NT2/D1 (cell line): ENCODE data around the gene OOSP3.

Source experiments
- SUZ12 ChIP-seq: IDR thresholded peaks from 2 replicates; pipeline ENCODE4 v1.6.1; 2011; ENCODE audit not compliant: insufficient read length, insufficient read depth; ENCODE audit errors: extremely low read depth
- YY1 ChIP-seq: IDR thresholded peaks from 2 replicates; pipeline ENCODE4 v1.6.1; 2011; ENCODE audit not compliant: insufficient read length, insufficient read depth
- ZNF274 ChIP-seq: IDR thresholded peaks from 2 replicates; pipeline ENCODE4 v1.6.1; 2011; ENCODE audit warnings: mild to moderate bottlenecking, low read depth, low read length

DNA sequence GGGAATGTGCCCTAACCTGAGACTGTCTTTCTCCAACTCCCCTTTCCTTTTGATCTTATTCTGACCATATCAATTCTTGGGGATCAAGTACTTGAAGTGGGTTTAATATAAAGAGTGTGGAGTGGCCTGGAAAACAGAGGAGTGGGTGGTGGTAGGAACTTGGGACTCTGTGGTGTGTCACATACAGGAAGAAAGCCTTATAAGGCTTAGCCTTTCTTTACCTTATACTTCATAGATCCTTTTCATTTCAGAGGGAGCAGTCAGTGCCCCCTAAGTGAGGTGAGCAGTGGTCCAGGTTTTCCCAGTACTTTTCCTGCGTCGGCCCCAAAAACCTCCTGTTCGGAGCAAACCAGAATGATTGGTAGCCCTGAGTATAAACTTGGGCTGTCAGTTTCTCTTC, 60.1 kb downstream of the OOSP3 start:
- TF ChIP-seq ZNF274 (no peak), YY1 (no peak), SUZ12 (no peak)
